GM18907 (cell line): ENCODE measurements around the gene OR2H1.
"Not testable (repeated sequence)": the region's sequence is repeated elsewhere in the genome, so short reads cannot be mapped to it uniquely, and the experiment has no call there.

Source experiments
- ATAC-seq: cut with Tn5 transposase; IDR thresholded peaks from one replicate; pipeline ENCODE4 v1.9.1; 2021; ENCODE audit warnings: mild to moderate bottlenecking, moderate library complexity; ENCODE audit not compliant: unreplicated experiment

OR2H1 gene

DNA sequence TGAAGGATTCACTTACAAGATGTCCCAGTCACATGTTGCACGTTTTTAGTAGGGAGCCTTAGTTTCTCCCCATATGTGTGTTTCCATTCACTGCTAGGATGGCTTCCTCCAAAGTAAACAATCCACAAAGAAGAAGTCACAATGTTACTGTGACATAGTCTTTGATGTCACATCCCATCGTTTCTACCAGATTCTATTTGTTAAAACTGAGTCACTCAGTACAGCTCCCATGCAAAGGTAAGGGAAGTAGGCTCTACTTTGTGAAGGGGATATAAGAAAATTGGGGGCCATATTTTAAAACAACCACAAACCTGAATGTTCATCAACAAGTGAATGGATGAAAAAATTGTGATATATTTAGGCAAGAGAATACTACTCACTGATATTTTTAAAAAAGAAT lies at the start of gene OR2H1, which contains the start of gene OR11A1:
TSS of gene OR2H1 (plus strand) at position 185 of the 400 bp plus-strand sequence. CDS start 4,615 bp downstream, outside the sequence.
TSS of gene OR11A1 (minus strand) at position 101 of the 400 bp plus-strand sequence. CDS start 29,430 bp downstream, outside the sequence.
- no peak for ATAC-seq

DNA sequence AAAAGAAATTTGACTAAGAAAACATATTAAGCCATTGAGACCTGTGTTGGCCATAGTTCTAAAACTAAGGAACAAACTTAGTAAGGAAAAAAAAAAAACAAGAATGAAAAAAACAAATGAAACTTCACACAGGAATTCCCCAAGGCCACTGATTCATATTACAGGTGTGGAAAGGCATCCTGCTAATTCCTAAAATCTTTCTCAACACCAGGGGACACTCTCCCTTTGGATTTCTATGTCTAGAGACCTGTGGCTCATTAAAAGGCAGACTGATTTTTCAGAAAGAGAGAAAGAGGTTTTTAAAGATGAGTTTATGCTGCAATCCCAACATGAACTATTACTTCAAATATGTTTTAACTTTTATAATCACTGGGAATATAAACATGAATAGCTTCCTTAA lies 42.4 kb upstream of the OR2H1 start, which contains the start of gene OR12D1:
TSS of gene OR12D1 (plus strand) at position 341 of the 400 bp plus-strand sequence.
- no peak for ATAC-seq

DNA sequence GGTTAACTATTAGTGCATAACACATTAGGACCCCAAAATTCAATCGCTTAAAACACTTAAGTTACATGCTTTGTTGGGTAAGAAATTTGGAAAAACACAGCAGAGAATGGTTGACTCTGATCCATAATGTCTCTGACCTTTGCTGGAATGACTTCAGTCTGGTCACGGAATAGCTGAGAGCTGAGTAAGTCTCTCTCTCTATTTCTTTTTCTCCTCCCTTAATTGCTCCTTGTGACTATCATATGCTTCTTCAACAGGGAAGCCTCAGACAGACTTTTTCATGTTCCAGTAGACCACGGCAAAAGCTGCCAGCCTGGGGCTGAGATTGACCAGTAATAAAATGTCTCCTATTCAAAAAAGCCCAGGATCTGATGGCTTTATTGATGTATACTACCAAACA lies 37.4 kb upstream of the OR2H1 start:
- ATAC-seq: no peak

DNA sequence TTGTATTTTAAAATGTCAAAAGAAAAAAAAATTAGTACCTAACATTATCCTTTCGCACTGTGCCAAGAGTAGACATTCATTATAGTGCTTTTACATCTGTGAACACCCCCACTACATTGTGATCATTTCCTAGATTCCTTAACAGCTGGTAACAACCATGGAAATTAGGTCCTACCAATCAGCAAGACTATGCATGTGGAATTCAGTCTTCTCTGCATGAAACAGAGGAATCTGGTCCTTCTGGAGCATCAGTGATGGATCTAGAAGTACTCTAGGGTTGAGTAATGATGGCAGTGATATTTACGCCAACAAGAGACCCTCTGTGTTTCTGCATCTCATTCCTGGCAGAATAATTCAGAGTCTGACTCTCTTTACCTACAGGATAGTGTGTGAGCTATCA lies 32.8 kb upstream of the OR2H1 start:
- no peak for ATAC-seq

DNA sequence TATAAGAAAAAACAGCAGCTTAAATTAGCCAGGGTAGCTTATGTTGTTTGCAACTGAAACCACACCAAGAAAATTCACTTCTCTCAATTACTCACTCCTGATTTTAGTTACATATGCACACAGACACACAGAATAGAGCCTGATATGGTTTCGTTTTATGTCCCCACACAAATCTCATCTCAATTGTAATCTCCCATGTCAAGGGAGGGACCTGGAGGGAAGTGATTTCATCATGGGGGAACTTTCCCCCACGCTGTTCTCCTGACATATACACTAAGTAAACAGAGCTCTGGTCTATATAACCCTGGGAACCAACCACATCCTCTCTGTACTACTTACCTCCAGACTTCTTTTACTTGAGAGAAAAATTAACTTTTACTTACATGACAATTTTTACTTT lies 32.4 kb upstream of the OR2H1 start:
- no peak for ATAC-seq

DNA sequence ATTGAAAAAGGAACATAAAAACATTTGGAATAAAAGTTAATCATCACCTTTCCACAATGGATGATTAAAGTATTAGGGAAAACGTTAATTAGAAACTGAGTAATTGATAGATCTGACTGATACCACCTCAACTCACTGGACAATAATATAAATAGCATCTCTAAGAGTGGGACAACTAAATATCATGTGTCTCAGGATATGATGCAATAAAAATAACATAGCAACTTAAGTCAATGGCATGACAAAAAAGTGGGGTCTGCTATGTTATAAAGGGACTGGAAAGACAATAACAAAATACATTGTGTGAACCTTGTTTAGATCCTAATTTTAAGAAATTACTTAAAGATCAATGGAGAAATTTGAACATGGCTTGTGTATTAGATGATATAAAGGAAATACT lies 31.9 kb upstream of the OR2H1 start:
- no peak for ATAC-seq

DNA sequence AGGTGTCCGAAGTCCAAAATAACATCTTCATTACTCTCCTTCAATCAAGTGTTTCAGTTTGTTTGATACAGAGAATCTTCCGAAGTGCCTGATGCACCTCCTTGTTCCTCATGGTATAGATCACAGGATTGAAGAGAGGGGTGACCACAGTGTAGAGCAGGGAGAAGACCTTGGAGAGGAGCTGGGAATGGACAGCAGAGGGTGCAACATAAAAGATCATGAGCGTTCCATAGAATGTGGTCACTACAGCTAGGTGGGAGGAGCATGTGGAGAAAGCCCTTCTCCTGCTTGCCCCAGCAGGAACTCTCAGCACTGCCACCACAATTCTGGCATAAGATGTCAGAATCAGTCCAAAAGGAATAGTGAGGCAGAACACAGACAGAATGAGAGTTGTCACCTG lies 30.3 kb upstream of the OR2H1 start:
- ATAC-seq: no peak

DNA sequence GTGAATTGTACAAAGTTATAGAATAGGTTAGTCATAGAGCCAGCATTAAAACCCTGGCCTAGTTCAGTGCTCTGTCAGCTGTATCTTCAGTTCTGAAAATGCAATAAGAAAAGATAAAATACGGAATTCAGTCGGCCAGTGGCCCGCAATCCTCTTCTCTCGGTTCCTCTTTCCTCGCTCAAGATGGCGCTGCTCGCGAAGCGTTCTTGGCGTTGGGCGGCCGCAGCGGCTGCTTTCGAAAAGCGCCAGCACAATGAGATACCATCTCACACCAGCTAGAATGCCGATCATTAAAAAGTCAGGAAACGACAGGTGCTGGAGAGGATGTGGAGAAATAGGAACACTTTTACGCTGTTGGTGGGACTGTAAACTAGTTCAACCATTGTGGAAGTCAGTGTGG lies 20.2 kb upstream of the OR2H1 start:
- ATAC-seq: not testable (repeated sequence)

DNA sequence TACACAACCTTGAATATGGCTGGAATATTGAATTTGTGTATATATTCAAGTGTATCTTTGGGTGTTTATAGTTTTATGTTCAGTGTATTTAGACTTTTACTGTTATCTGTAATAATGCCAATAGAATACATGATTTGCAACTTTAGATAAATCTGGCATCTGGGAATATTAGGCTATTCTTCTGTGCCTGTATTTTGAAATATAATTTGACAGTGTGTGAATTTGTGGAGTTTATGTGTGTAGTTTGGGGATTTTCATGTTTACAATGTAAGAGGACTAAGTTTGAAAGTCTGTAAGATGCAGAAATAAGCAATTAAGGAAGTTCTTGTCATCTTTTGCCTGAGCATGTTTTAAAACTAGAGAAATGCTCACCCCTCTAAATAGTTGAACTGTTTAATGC lies 17.9 kb upstream of the OR2H1 start, which contains the start of gene OR10C1:
TSS of gene OR10C1 (plus strand) at position 301 of the 400 bp plus-strand sequence. CDS start 710 bp downstream, outside the sequence.
- no peak for ATAC-seq

DNA sequence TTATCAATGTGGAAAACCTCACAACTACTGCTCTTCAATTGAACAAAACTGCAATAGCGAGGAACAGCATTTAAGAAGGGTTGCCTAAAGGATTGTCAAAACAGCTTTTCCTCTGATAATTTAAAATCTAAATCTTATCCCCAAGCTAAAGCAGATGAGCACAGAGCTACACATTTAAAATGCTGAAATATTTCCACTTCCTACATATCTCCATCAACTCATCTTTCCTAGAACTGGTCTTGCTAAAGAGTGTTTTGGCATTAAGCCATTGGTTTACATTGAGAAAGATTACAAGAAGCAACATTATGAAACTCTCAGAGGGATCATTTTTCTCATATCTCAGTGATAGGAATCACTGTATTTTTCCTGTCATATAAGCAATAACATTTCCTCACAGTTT lies 14.2 kb upstream of the OR2H1 start:
- no peak for ATAC-seq

DNA sequence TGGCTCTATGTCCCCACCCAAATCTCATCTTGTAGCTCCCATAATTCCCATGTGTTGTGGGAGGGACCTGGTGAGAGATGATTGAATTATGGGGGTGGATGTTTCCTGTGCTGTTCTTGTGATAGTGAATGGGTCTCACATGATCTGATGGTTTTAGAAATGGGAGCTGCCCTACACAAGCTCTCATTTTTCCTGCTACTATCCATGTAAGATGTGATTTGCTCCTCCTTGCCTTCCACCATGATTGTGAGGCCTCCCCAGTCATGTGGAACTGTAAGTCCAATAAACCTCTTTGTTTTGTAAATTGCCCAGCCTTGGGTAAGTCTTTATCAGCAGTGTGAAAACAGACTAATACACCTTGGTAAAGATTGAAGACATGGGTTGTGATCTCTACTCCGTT lies 12.9 kb upstream of the OR2H1 start:
- ATAC-seq: not testable (repeated sequence)

DNA sequence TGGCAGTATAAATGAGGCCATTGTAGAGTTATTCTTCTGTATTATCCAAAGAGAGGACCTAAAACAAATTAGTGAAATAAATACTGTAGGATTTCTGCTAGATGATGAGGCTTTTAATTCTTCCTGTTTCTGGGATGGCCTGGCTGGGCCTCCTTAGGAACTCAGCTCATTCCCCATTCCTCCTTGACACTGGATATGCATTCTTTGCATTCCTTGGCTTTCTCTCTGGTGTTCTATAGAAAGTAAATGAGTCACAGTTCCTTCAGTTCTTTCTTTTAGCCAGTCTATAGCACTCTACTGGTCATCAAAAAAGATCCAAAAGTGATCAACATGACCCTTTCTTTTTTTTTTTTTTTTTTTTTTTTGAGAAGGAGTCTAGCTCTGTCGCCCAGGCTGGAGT lies 9.3 kb upstream of the OR2H1 start:
- ATAC-seq: no peak

DNA sequence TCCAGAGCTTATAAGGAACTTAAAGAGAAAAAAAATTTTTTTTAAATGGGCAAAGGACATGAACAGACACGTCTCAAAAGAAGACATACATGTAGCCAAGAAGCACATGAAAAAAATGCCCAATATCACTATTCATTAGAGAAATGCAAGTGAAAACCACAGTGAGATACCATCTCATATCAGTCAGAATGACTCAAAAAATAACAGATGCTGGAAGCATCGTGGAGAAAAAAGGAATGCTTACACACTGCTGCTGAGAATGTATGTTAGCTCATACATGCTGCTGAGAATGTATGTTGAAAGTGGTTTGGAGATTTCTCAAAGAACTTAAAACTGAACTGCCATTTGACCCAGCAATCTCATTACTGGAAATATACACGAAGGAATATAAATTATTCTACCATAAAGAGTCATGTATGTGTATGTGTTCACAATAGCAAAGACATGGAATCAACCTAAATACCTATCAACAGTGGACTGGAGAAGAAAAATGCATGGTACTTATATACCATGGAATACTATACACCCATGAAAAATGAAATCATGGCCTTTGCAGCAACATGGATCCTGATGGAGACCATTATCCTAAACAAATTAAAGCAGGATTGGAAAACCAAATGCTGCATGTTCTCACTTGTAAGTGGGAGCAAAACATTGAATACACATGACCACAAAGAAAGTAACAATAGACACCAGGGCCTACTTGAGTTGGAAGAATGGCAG lies 5.3 kb upstream of the OR2H1 start:
- no peak for ATAC-seq

DNA sequence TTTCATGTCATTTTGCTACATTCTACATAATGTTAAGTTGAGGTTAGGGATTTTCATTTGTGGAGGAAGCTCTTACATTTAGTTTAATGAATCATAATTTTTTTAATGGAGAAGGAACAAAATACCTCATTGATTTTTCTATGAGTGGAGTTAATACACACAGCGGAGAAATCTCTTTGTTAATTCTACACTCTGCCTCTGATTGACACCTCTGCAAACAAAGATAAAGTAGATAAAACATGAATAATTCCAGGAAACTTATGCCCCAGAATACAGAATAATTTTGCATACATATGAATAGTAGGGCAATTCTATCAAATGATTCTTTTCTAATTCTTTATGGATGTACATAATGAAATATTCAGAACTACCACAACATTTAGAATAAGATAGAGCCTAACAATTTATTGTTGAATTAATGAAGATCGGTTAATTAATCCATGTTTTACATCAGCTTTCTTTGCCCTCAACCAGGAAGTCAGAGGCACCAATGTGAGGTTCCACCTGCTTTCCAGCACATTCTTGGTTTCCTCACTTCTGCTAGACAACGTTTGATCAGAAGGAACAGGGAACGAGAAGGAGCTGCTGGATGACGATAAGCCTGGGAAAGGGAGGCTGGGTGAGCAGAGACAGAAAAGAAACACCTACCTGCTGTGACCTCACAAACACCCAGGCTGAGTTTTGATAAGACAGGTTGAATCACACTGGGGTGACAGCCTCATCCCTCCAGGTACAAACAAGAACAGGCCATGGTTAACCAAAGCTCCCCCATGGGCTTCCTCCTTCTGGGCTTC lies 4.3 kb downstream of the OR2H1 start:
- ATAC-seq: no peak

DNA sequence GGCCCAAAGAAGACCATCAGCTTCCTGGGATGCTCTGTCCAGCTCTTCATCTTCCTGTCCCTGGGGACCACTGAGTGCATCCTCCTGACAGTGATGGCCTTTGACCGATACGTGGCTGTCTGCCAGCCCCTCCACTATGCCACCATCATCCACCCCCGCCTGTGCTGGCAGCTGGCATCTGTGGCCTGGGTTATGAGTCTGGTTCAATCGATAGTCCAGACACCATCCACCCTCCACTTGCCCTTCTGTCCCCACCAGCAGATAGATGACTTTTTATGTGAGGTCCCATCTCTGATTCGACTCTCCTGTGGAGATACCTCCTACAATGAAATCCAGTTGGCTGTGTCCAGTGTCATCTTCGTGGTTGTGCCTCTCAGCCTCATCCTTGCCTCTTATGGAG lies 5.1 kb downstream of the OR2H1 start:
- ATAC-seq: no peak

DNA sequence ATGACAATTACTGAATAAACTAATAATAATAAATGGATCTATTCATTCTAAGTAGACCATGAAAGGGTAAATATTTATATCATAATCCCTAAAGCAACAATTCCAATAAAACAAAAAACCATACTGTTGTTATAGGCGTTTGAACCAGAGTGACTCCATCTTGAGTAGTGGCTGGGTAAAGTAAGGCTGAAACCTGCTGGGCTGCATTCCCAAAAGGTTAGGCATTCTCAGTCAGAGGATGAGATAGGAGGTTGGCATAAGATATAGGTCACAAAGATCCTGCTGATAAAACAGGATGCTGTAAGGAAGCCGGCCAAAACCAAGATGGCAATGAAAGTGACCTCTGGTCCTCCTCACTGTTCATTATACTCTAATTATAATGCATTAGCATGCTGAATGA lies 8.3 kb downstream of the OR2H1 start:
- no peak for ATAC-seq

DNA sequence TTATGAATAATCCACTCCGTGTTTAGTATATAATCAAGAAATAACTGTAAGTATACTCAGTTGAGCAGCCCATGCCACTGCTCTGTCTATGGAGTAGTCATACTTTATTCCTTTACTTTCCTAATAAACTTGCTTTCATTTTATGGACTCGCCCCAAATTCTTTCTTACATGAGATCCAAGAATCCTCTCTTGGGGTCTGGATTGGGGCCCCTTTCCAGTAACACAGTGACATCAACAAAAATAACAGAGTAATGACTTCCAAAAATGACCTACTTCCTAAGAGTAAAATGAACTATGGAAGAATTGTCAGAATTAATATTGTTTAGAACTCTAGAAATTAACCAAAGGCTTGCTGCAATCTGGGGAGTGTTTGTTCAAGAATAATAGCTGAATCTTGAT lies 8.8 kb downstream of the OR2H1 start:
- ATAC-seq: no peak

DNA sequence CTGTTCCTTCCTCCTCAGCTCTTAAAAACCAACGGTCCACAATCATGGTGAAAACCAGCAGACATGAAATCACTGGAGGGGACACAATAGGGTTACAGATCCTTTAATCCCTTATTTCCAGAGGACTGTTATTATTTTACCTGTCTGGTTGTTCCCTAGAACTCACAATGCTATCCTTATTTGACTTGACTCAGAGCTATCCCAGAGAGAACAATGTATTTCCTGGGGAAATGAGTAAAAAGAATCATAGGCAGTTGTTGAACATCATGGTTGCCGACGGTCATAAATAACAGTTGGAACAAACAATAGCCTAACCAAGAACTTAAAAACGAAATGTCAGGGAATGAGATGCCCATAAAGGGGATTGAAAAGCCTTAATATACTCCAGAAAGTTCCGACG lies 9.3 kb downstream of the OR2H1 start:
- no peak for ATAC-seq

DNA sequence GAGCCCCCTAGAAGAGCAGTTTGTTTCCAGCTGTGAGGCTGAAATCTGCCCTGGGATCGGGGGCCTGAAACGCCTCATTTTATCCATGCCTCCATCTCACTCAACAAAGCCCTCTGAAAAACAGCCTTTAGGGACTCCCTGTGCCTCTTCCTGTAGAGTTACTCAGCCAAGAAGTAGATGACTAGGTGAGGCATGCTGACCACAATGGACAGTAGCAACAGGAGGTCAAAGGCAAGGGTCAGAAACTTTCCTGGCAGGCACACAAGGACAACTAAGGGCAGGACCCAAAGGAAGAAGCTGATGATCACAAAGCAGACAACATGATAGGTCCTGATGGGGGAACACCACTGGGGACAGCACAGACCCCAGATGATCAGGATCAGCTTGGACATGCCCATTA lies 18.0 kb downstream of the OR2H1 start:
- ATAC-seq: no peak

DNA sequence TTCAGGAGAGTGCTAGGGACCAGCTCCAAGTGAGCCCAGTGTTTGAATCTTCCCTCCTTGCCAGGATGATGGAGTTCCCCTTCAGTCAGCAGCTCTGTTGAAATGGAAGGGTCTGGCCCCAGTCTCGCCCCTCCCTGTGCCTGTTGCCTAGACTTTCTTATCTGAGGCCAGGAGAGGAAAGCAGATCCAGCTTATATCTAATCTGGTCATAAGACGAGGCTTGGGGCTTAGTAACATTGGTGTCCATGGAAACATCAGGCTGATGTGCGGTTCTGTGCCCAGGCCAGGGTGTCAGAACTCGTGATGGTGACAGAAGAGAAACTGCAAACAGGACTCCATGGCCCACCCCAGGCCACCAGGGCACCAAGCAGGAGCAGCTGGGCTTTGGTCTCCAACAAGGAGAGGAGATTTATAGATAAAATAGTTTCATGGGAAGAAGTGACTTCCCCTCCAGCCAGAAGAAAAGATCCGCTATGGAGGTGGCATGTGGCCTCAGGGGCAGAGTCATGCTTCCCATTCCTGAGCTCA lies 21.0 kb downstream of the OR2H1 start:
- no peak for ATAC-seq

DNA sequence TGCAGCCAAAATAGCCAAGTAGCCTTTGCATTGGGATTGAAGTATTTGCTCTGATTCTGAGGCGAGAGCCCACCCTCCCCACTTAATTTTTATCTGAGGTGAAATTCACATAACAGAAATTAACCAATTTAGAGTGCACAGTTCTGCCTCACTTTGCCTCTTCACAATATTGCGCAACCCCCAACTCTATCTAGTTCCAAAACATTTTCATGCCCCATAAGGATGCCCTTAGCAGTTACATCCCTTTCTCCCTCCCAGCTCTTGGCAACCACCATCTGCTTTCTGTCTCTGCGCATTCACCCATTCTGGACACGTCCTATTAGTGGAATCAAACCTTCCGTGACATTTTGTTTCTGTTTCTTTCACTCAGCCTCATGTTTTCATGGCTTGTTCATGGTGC lies 21.8 kb downstream of the OR2H1 start:
- no peak for ATAC-seq

DNA sequence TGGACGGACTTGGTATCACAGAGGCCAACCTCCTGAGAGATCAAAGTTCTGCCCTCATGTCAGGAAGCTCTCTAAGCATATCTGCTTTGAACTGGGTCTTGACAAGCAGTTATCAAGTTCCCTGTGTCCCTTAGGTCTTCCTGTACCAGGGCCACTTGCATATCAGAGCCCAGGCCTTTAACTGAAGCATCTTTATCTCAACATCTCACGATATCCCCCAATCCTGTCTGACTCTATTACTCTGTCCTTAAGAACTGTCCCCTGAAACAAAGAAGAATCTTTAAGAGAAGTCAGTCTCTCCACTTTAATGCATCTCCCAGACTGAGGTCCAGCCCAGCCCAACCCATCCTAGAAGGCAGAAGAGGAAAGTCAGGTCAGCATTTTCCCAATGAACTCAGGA lies 22.6 kb downstream of the OR2H1 start:
- no peak for ATAC-seq
